T-cell (primary cell): ENCODE results near the gene YIPF6. TPM values are rescaled to one million over a fixed set of nuclear protein-coding genes. Genes with fewer than 3 reads are reported as not detected.
"Not testable (repeated sequence)": the region's sequence is repeated elsewhere in the genome, so short reads cannot be mapped to it uniquely, and the experiment has no call there.

ENCODE experiments used
- ATAC-seq, 4 experiments: fragments of 200-7000 bp in 3 of 4; fragments of 150-1000 bp in 1 of 4; cut with Tn5 transposase; replicated peaks in 1 of 4; 1 replicate in 3 of 4; 2 replicates in 1 of 4; pipeline ENCODE4 v1.10.0; 2021; ENCODE audit warnings: moderate library complexity in 3 of 4, mild to moderate bottlenecking in 2 of 4, moderate number of reproducible peaks in 1 of 4
- CTCF ChIA-PET, 2 donors: fragments of 300-600 bp; sonication (Branson Sonifier 250); formaldehyde crosslinking; loops; one replicate each; lab custom pipeline; 2022; ENCODE audit warnings: antibody characterized with exemption in 2 of 2; lab: Charles Lee
- POLR2A ChIA-PET, 2 donors: fragments of 300-600 bp; sonication (Branson Sonifier 250); formaldehyde crosslinking; loops; one replicate each; lab custom pipeline; 2022; ENCODE audit warnings: antibody characterized with exemption in 2 of 2; lab: Charles Lee
- DNase-seq, 35 experiments: peaks; one replicate each; pipeline versions ENCODE4 v3.0.0 to v3.0.0-alpha.2; 2013 to 2023
- H3K27ac ChIP-seq: one replicate; pipeline ENCODE4 v1.5.1; 2013; ENCODE audit warnings: low read length
- H3K27me3 ChIP-seq, 2 experiments: replicated peaks in 1 of 2; 1 replicate in 1 of 2; 2 replicates in 1 of 2; pipeline versions ENCODE4 v1.6.1 to v1.7.0; 2013; ENCODE audit warnings: low read length in 1 of 2, mixed read lengths in 1 of 2; ENCODE audit not compliant: control insufficient read depth in 2 of 2, insufficient read depth in 2 of 2; ENCODE audit errors: extremely low read depth in 1 of 2
- H3K36me3 ChIP-seq, 2 donors: 1 replicate in 1 of 2; 2 replicates in 1 of 2; pipeline versions ENCODE4 v1.6.1 to v1.7.0; 2013; ENCODE audit warnings: low read length in 1 of 2; ENCODE audit not compliant: control insufficient read depth in 2 of 2, insufficient read depth in 1 of 2; ENCODE audit errors: extremely low read depth in 1 of 2
- H3K4me1 ChIP-seq, 2 experiments: 1 replicate in 1 of 2; 2 replicates in 1 of 2; pipeline versions ENCODE4 v1.6.1 to v1.7.0; 2013; ENCODE audit warnings: low read length in 2 of 2, mixed read lengths in 1 of 2; ENCODE audit not compliant: insufficient read depth in 2 of 2, control insufficient read depth in 1 of 2; ENCODE audit errors: extremely low read depth in 1 of 2
- H3K4me3 ChIP-seq, 2 donors: 1 replicate in 1 of 2; 2 replicates in 1 of 2; pipeline versions ENCODE4 v1.5.1 to v1.7.0; 2013; ENCODE audit warnings: mild to moderate bottlenecking in 2 of 2, low read length in 1 of 2, moderate library complexity in 1 of 2; ENCODE audit not compliant: control insufficient read depth in 1 of 2; ENCODE audit errors: extremely low read depth in 1 of 2
- H3K9me3 ChIP-seq: 2 replicates; pipeline ENCODE4 v1.7.0; 2013
- H3K27ac Mint-ChIP-seq, 2 donors: one replicate each; pipeline ENCODE4 v1.8.0; 2020 to 2021; ENCODE audit warnings: mild to moderate bottlenecking in 2 of 2, mixed read lengths in 2 of 2
- H3K27me3 Mint-ChIP-seq, 2 donors: one replicate each; pipeline ENCODE4 v1.8.0; 2021 to 2022; ENCODE audit warnings: mixed read lengths in 2 of 2
- H3K36me3 Mint-ChIP-seq: one replicate; pipeline ENCODE4 v1.8.0; 2021; ENCODE audit warnings: mixed read lengths
- H3K4me1 Mint-ChIP-seq, 3 donors: one replicate each; pipeline ENCODE4 v1.8.0; 2020 to 2022; ENCODE audit warnings: mixed read lengths in 3 of 3, mild to moderate bottlenecking in 1 of 3
- H3K4me3 Mint-ChIP-seq, 3 donors: one replicate each; pipeline ENCODE4 v1.8.0; 2020 to 2022; ENCODE audit warnings: mild to moderate bottlenecking in 3 of 3, mixed read lengths in 3 of 3, moderate library complexity in 3 of 3
- H3K9me3 Mint-ChIP-seq, 3 donors: one replicate each; pipeline ENCODE4 v1.8.0; 2020 to 2022; ENCODE audit warnings: mixed read lengths in 3 of 3
- WGBS: methylation state at CpG from one replicate; pipeline ENCODE4 v1.1.5; 2013; ENCODE audit warnings: missing lambda C conversion rate; ENCODE audit not compliant: insufficient coverage; 5-methylcytosine and 5-hydroxymethylcytosine counted together
- total RNA-seq, 35 experiments: library from RNA in 6 of 35; stranded (reverse) in 6 of 35; fragments of 120-200 nt in 1 of 35; gene quantifications; one replicate each; pipeline versions ENCODE4 v1.2.1 to v1.2.4 and lab custom pipeline; 2013 to 2026

The YIPF6 gene
- total RNA-seq, 5 donors from 2014 or later (not counting 1 experiment from before 2014, with no cell fraction given) = 10.0 to 16.2 (median 14.3) TPM

GRCh38 chrX:68487254-68487653, 11.6 kb upstream of the YIPF6 start:
- peaks cover 0 to 2% (median 0%) of the 10 kb centered on the region in 3 donors for H3K4me1 Mint-ChIP-seq
- Histone ChIP-seq H3K4me1 (no peaks in the 10 kb centered on the region), H3K36me3 (no peaks in the 10 kb centered on the region), H3K27me3 (no peaks in the 10 kb centered on the region), H3K9me3 (no peaks in the 10 kb centered on the region), H3K4me3 (no peak overlapping the region), H3K27ac (no peak overlapping the region)
- ChIA-PET CTCF (interaction anchor here in 1 of 2 donors (0.6 kb wide), 1 partner anchor 20 kb away, joined by 4 read pairs; no protein-coding TSS in a partner anchor), POLR2A (no interaction called here)
- no peak overlapping the region for H3K27ac Mint-ChIP-seq
- WGBS = 52% methylated on average over 4 of the region's 4 CpGs
- DNase-seq (no peak), ATAC-seq (no peak)
- no peak overlapping the region for H3K4me3 Mint-ChIP-seq
- no peaks in the 10 kb centered on the region for H3K9me3 Mint-ChIP-seq
- H3K36me3 Mint-ChIP-seq = no peaks in the 10 kb centered on the region
- H3K27me3 Mint-ChIP-seq = peaks cover 0 to 10% of the 10 kb centered on the region in 2 donors

GRCh38 chrX:68487924-68488323, 10.9 kb upstream of the YIPF6 start:
- Mint-ChIP-seq H3K4me1 (peaks cover 0 to 2% (median 0%) of the 10 kb centered on the region in 3 donors), H3K27me3 (peaks cover 0 to 10% of the 10 kb centered on the region in 2 donors), H3K36me3 (no peaks in the 10 kb centered on the region), H3K4me3 (no peak overlapping the region), H3K9me3 (no peaks in the 10 kb centered on the region), H3K27ac (no peak overlapping the region)
- Histone ChIP-seq H3K4me3 (no peak overlapping the region), H3K27ac (no peak overlapping the region), H3K9me3 (no peaks in the 10 kb centered on the region), H3K36me3 (no peaks in the 10 kb centered on the region), H3K4me1 (no peaks in the 10 kb centered on the region), H3K27me3 (no peaks in the 10 kb centered on the region)
- ChIA-PET CTCF (no interaction called here), POLR2A (no interaction called here)
- DNase-seq (no peak), ATAC-seq (no peak)
- WGBS = no CpG with 5 or more reads among the region's 1 CpG

- Histone ChIP-seq H3K9me3 (no peaks in the 10 kb centered on the region), H3K36me3 (no peaks in the 10 kb centered on the region), H3K4me1 (no peaks in the 10 kb centered on the region), H3K27me3 (no peaks in the 10 kb centered on the region), H3K27ac (no peak overlapping the region), H3K4me3 (no peak overlapping the region)
- WGBS = no CpG with 5 or more reads among the region's 4 CpGs
- ChIA-PET CTCF (no interaction called here), POLR2A (no interaction called here)
- no peaks in the 10 kb centered on the region for H3K36me3 Mint-ChIP-seq
- ATAC-seq = no peak
- peaks cover 0 to 10% of the 10 kb centered on the region in 2 donors for H3K27me3 Mint-ChIP-seq
- H3K27ac Mint-ChIP-seq = no peak overlapping the region
- no peak for DNase-seq
- no peaks in the 10 kb centered on the region for H3K9me3 Mint-ChIP-seq
- no peak overlapping the region for H3K4me3 Mint-ChIP-seq
- H3K4me1 Mint-ChIP-seq = peaks cover 0 to 2% (median 0%) of the 10 kb centered on the region in 3 donors
Observed at GRCh38 chrX:68488657-68489056, 10.2 kb upstream of the YIPF6 start.

- H3K27ac Mint-ChIP-seq = no peak overlapping the region
- Histone ChIP-seq H3K9me3 (no peaks in the 10 kb centered on the region), H3K4me3 (no peak overlapping the region), H3K36me3 (no peaks in the 10 kb centered on the region), H3K27ac (no peak overlapping the region), H3K4me1 (no peaks in the 10 kb centered on the region), H3K27me3 (no peaks in the 10 kb centered on the region)
- H3K4me1 Mint-ChIP-seq = peaks cover 0 to 2% (median 0%) of the 10 kb centered on the region in 3 donors
- H3K4me3 Mint-ChIP-seq = no peak overlapping the region
- ChIA-PET CTCF (no interaction called here), POLR2A (no interaction called here)
- peaks cover 2 to 7% of the 10 kb centered on the region in 2 donors for H3K27me3 Mint-ChIP-seq
- no peaks in the 10 kb centered on the region for H3K9me3 Mint-ChIP-seq
- DNase-seq (no peak), ATAC-seq (no peak)
- no peaks in the 10 kb centered on the region for H3K36me3 Mint-ChIP-seq
Observed at GRCh38 chrX:68490644-68491043, 8.2 kb upstream of the YIPF6 start.

GRCh38 chrX:68492583-68492982, 6.3 kb upstream of the YIPF6 start:
- ChIA-PET CTCF (no interaction called here), POLR2A (interaction anchor here in 1 of 2 donors (0.6 kb wide), 1 partner anchor 728 kb away, joined by 3 read pairs; no protein-coding TSS in a partner anchor)
- no peak for ATAC-seq
- no CpG with 5 or more reads among the region's 2 CpGs for WGBS
- Mint-ChIP-seq H3K4me1 (peaks cover 0 to 4% (median 0%) of the 10 kb centered on the region in 3 donors), H3K36me3 (no peaks in the 10 kb centered on the region), H3K9me3 (no peaks in the 10 kb centered on the region), H3K27ac (no peak overlapping the region), H3K27me3 (peaks cover 2 to 7% of the 10 kb centered on the region in 2 donors), H3K4me3 (no peak overlapping the region)
- H3K9me3 ChIP-seq = no peaks in the 10 kb centered on the region
- no peaks in the 10 kb centered on the region for H3K27me3 ChIP-seq
- H3K36me3 ChIP-seq = no peaks in the 10 kb centered on the region
- no peak for DNase-seq
- no peak overlapping the region for H3K4me3 ChIP-seq
- H3K4me1 ChIP-seq = no peaks in the 10 kb centered on the region
- no peak overlapping the region for H3K27ac ChIP-seq

GRCh38 chrX:68493776-68494175, 5.1 kb upstream of the YIPF6 start:
- H3K27me3 Mint-ChIP-seq, H3K9me3 Mint-ChIP-seq, H3K27ac Mint-ChIP-seq, H3K36me3 ChIP-seq, POLR2A ChIA-PET, CTCF ChIA-PET, H3K9me3 ChIP-seq, H3K4me3 Mint-ChIP-seq, H3K4me1 Mint-ChIP-seq, H3K4me1 ChIP-seq, H3K36me3 Mint-ChIP-seq, H3K4me3 ChIP-seq, H3K27ac ChIP-seq, ATAC-seq, H3K27me3 ChIP-seq, DNase-seq: not testable (repeated sequence)
- WGBS = no CpG with 5 or more reads among the region's 2 CpGs
